ENCODE results near the gene BRD4. TPM values are rescaled to one million over a fixed set of nuclear protein-coding genes. Genes with fewer than 3 reads are reported as not detected.

BRD4 gene
- total and polyA plus RNA-seq, 2 of the 13 experiments (the other 11 are each of a cell fraction or from before 2014, with no cell fraction given) = 10.5 to 11.4 TPM

DNA sequence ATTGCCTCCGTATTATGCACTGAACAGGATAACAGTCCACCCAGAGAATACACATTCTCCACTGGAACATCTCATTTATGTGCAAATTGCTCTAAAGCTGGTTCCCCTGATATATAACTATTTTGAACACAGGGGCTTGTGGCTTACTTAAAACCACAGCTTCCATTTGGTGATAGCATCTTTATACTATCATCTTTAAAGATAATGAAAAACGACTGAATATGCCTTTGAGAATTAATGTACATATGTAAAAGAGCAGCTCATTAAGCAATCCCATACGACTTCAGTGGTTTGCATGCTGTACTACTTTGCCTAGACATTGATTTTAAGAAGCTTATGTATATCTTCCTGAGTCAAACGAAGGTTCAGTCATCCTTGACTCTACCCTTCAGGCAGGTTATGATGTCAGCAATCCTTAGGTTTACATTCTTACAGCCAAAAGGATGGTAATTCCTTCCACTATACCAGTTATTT, 40.8 kb downstream of the BRD4 start:
- CTCF ChIA-PET (ENCODE audit: low intra/inter-chr PET ratio, low total read pairs) = no interaction called here
- no peak overlapping the region for H2AFZ ChIP-seq (ENCODE audit: low read length)
- no peak overlapping the region for H3K4me2 ChIP-seq (ENCODE audit: low read depth, low read length)
- H3K79me2 ChIP-seq (ENCODE audit: insufficient read depth, low read length) = peaks cover 94% of the 10 kb centered on the region
- no peak overlapping the region for H3K27ac ChIP-seq (ENCODE audit: extremely low read length, insufficient read depth, low read length)
- no peak for FAIRE-seq
- no peak for TF ChIP-seq NBN (conservative IDR thresholded peaks at IDR 0.05)
- TF ChIP-seq, protein P1, sequence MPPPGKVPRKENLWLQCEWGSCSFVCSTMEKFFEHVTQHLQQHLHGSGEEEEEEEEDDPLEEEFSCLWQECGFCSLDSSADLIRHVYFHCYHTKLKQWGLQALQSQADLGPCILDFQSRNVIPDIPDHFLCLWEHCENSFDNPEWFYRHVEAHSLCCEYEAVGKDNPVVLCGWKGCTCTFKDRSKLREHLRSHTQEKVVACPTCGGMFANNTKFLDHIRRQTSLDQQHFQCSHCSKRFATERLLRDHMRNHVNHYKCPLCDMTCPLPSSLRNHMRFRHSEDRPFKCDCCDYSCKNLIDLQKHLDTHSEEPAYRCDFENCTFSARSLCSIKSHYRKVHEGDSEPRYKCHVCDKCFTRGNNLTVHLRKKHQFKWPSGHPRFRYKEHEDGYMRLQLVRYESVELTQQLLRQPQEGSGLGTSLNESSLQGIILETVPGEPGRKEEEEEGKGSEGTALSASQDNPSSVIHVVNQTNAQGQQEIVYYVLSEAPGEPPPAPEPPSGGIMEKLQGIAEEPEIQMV (CRISPR knock-in tag; IDR thresholded peaks at IDR 0.05; ENCODE audit: low read depth) = no peak
- TF ChIP-seq ZKSCAN5 (CRISPR knock-in tag; IDR thresholded peaks at IDR 0.05) = no peak
- TF ChIP-seq ZNF644 (CRISPR knock-in tag; IDR thresholded peaks at IDR 0.05; ENCODE audit: low read depth) = no peak
- TF ChIP-seq FLYWCH1 (CRISPR knock-in tag; IDR thresholded peaks at IDR 0.05) = no peak
- TF ChIP-seq ZNF766 (CRISPR knock-in tag; IDR thresholded peaks at IDR 0.05; ENCODE audit: borderline replicate concordance) = no peak
- no peak for TF ChIP-seq ZNF20 (CRISPR knock-in tag; IDR thresholded peaks at IDR 0.05)
- TF ChIP-seq ZNF781 (CRISPR knock-in tag; IDR thresholded peaks at IDR 0.05; ENCODE audit: borderline replicate concordance, not compliant biosample characterization) = no peak
- TF ChIP-seq, protein P2, sequence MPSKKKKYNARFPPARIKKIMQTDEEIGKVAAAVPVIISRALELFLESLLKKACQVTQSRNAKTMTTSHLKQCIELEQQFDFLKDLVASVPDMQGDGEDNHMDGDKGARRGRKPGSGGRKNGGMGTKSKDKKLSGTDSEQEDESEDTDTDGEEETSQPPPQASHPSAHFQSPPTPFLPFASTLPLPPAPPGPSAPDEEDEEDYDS (CRISPR knock-in tag; IDR thresholded peaks at IDR 0.05) = no peak
- TF ChIP-seq ZNF296 (CRISPR knock-in tag; conservative IDR thresholded peaks at IDR 0.05) = no peak
- TF ChIP-seq SMAD3 (CRISPR knock-in tag; IDR thresholded peaks at IDR 0.05) = no peak
- no peak for TF ChIP-seq ZKSCAN8 (CRISPR knock-in tag; IDR thresholded peaks at IDR 0.05; ENCODE audit: borderline replicate concordance)
- no peak for TF ChIP-seq SIX1 (CRISPR knock-in tag; IDR thresholded peaks at IDR 0.05; ENCODE audit: borderline replicate concordance)
- DNase-seq (ENCODE audit: low spot score) = no peak
- H3K9ac ChIP-seq (ENCODE audit: insufficient read depth, low read depth, low read length) = no peak overlapping the region
- no peak for ATAC-seq
- intact Hi-C loops (cut with micrococcal nuclease; ENCODE audit: unreplicated experiment) = no loop called here
- peaks cover 94% of the 10 kb centered on the region for H3K4me1 ChIP-seq (ENCODE audit: insufficient read depth, low read length)
- POLR2A ChIA-PET = no interaction called here
- H3K4me3 ChIP-seq (replicated peaks in 1 of 3; ENCODE audit: insufficient read depth in 1 of 3, low read depth in 2 of 3, low read length in 3 of 3) = no peak overlapping the region
- peaks cover 40% of the 10 kb centered on the region for H4K20me1 ChIP-seq (ENCODE audit: insufficient read depth, low read length)
- in situ Hi-C loops (cut with HindIII; ENCODE audit: extremely low pct_ligation_motif_present, low pct_unique_long_range_greater_than_20kb) = no loop called here
- H3K27me3 ChIP-seq (ENCODE audit: control insufficient read depth in 1 of 2, insufficient read depth in 2 of 2, low read length in 2 of 2) = no peaks in the 10 kb centered on the region
- H3K9me3 ChIP-seq (ENCODE audit: low read length) = no peaks in the 10 kb centered on the region
- H3K36me3 ChIP-seq (replicated peaks in 1 of 2; ENCODE audit: control insufficient read depth in 1 of 2, insufficient read depth in 2 of 2, low read length in 2 of 2) = peaks cover 0 to 10% of the 10 kb centered on the region in 2 experiments; a peak in 2 of 5 replicates
- no TSS peak for BruUV-seq (replicated peaks)
- WGBS (ENCODE audit: low lambda C conversion rate) = 88% methylated on average over 4 of the region's 4 CpGs
